IPS-18c (cell line): Measurements from ENCODE around the gene LDLRAD3.

Experiments used
- H3K4me3 ChIP-seq: 2 replicates; pipeline ENCODE4 v1.7.0; 2013; ENCODE audit warnings: low read depth, mild to moderate bottlenecking, low read length, moderate library complexity; ENCODE audit not compliant: insufficient read depth
- H3K9me3 ChIP-seq: one replicate; pipeline ENCODE4 v1.6.1; 2013; ENCODE audit warnings: mild to moderate bottlenecking, low read length, moderate library complexity; ENCODE audit not compliant: control insufficient read depth, insufficient read depth

Gene LDLRAD3

GRCh38 chr11:36070213-36070953 lies 126.5 kb downstream of the LDLRAD3 start:
- H3K9me3 ChIP-seq = no peaks in the 10 kb centered on the region
- no peak overlapping the region for H3K4me3 ChIP-seq

GRCh38 chr11:36070954-36071330 lies 127.1 kb downstream of the LDLRAD3 start:
- no peak overlapping the region for H3K4me3 ChIP-seq
- H3K9me3 ChIP-seq = no peaks in the 10 kb centered on the region

DNA sequence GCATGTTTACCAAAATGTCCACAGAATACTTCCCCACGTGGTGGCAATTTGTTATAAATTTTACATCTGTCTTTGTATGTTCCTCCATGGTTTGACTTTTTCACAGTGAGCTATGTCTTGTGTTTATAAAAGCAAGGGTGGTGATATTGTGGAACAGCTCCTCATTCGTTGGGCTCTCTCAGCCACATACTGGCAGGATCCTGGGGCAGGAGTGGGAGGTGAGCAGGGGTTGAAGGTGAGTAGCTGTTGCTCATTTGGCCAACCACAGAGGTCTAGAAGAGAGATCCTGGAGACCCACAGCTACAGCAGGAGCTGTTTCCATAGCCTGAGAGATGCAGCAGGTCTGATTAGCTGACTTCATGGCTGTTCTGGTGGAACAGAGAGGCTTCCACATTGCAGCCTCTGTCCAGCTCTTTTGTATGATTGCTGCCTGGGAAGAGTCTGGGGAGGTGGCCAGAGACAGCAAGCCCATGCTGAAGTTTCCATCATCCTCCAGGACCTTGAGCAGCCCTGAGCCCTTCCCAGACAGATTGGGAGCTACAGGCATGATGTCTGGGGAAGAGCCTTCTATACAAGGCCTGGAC lies 128.1 kb downstream of the LDLRAD3 start:
- Histone ChIP-seq H3K9me3 (no peaks in the 10 kb centered on the region), H3K4me3 (no peak overlapping the region)

DNA sequence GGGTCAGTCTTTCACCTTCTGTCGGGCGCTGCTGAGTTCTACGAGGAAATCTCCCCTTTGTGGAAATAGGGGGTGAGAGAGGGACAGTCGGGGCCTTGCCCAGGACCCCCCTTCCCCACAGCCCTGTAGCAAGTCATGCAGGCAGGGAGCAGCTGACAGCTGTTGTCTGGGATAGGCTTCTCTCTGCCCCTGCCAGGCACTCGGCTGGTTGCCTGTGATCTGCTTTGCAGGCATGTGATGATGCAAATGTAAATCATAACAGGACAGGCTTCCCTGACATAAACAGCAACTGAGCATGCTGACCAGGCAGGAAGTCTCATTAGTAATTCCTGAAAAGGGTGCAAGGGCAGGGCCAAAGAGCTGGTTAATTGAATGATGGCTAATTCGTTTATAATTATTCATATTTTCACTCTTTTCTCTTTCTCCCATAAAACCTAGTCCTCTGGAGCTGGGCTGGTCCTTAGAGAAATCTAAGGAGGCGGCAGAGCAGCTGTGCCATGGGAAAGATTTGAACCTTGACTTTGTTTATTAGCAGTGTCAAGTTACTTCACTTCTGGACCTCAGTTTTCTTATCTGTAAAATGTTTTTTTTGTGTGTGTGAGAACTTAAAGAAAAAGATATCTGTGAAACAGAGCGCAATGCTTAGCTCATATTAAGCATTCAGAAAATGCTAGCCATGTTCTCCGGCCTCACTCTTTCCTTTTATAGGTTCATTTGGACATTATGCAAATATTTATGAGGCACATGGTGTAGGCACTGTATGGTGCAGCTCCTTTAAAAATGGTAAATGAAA lies 129.7 kb downstream of the LDLRAD3 start:
- Histone ChIP-seq H3K9me3 (no peaks in the 10 kb centered on the region), H3K4me3 (no peak overlapping the region)

- Histone ChIP-seq H3K9me3 (no peaks in the 10 kb centered on the region), H3K4me3 (no peak overlapping the region)
Observed at GRCh38 chr11:36074941-36075431, 131.1 kb downstream of the LDLRAD3 start.

DNA sequence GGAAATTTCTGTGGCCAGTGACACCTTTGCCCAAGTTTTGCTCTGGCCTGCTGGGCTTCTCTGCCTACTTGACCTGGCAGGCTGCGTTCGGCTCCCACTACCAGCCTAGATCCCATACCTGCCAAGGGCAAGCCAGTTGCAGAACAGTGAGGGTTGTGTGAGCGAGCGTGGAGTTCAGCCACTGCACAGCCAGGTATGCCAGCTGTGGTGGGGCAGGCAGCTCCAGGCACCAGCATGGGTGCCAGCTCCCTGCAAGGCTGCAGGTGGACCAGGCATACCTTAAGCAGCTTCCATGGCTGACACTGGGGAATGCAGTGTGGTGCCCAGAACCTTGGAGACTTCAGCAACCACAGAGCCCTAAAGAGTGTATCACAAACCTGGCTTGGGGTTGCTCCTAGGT lies 133.5 kb downstream of the LDLRAD3 start:
- Histone ChIP-seq H3K9me3 (no peaks in the 10 kb centered on the region), H3K4me3 (no peak overlapping the region)

DNA sequence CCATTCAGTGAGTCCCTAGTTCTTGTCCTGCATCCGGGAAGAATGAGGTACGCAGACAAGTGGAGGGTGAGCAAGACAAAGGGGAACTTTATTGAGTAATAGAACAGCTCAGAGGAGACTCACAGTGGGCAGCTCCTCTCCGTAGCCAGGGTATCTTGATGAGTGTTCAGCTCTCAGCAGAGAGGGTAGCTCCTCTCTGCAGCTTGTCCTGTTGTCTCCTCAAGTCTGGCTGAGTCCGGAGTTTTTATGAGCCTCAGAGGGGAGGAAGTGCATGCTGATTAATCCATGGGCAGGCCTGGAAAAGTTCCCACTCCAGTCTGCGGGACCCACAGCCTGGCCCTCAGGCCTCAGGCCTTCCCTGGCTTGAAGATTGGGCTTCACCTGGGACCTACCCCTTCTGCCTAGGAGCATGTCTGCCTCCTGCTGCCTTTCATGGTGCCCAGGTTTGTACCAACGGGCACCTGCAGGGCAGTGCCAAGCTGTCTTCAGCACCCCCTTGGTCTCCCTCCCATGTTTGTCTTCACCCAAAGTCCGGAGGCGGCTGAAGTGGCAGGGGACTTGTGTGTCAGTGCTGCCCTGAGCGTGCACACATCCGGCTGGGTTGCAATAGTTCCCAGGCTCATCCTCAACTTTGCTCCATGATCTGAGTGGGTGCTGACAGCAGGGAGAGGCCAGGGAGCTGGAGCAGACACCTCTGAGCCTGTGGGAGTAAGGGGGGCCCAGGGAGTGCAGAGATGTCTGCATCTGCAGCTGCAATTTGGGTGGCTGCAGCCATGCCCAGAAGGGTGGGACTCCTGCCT lies 134.2 kb downstream of the LDLRAD3 start:
- H3K9me3 ChIP-seq = no peaks in the 10 kb centered on the region

DNA sequence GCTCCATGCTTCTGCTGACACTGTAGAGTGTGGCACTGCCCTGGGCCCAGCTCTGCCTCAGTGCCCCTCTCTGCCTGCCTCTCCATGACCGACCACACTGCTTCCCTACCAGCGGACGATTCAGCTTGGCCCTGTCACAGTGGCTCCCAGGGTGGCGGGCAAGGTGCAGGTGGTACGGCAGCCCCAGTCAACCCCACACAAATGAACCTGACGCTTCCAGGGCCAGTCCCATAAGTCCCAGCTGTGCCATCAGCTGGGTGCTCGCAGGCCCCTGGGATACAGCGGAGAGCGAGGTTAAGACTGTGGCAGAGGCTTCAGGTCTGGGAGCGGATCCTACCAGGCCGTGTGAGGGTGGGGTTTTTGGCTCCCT lies 134.8 kb downstream of the LDLRAD3 start:
- no peaks in the 10 kb centered on the region for H3K9me3 ChIP-seq
- H3K4me3 ChIP-seq = no peak overlapping the region

More for the DNA sequence above, 134.2 kb downstream of the LDLRAD3 start:
- H3K4me3 ChIP-seq = no peak overlapping the region

DNA sequence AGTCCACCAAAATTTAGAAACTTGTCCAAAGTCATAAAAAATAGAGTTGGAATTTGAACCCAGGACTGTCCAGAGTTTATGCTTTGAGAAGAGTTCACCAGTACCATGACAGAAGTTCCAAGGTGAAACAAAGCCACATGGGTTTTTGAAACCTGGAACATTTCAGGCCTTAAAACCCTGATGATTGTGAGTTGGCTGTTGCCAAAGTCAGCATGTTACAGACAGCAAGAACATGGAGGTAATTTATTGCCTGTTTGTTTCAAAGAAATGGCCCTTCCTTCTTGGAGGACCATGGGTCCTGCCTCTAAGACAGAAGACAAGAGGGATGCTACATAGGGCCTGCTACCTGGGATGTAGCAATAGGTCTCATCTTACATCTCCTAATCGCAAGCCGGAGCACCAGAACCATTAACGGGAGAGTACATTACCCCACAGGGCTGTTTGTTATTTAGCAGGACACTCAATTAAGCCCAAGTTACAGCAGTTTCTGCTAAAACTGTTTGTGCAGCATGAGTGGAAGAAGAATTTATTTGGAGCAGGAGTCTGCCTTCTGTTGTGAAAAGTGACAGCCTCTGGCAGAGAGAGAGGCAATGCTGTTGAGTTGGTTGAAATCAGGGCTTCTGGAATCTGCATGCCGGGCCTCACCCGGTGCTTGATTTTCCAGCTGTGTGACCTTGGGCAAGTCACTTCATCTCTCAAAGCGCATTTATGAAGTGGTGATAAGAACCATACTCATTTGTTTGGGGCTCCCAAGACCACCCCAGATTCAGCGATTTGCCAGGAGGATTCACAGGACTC lies 136.2 kb downstream of the LDLRAD3 start:
- no peak overlapping the region for H3K4me3 ChIP-seq
- H3K9me3 ChIP-seq = no peaks in the 10 kb centered on the region

DNA sequence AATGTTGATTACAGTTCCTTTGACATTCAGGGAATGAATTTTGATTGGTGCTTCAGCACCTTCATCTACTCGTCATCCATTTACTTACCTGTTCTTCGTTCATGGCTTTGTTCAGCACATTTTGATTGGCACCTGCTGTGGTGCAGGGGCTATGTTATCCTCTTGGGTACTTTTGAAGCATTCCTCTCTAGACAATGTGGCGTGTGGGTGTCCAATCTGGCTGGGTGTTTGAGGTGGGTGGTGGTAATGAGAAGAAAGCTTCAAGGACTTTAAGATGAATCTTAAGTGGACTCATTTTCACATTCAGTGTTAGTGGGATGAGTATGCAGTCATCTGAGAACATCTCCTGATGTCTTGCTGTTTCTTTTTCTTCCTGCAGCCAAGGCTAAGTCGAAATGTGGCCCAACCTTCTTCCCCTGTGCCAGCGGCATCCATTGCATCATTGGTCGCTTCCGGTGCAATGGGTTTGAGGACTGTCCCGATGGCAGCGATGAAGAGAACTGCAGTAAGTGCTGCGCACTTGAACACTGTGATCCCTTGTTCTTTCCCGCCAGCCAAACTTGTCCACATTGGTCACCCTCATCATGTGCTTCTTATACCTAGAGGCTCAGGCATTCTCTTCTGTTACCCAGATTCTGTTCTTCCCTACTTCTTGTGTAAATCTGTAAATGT lies 137.5 kb downstream of the LDLRAD3 start:
- no peak overlapping the region for H3K4me3 ChIP-seq
- H3K9me3 ChIP-seq = no peaks in the 10 kb centered on the region

GRCh38 chr11:36086366-36086765 lies 142.5 kb downstream of the LDLRAD3 start:
- Histone ChIP-seq H3K4me3 (no peak overlapping the region), H3K9me3 (no peaks in the 10 kb centered on the region)

DNA sequence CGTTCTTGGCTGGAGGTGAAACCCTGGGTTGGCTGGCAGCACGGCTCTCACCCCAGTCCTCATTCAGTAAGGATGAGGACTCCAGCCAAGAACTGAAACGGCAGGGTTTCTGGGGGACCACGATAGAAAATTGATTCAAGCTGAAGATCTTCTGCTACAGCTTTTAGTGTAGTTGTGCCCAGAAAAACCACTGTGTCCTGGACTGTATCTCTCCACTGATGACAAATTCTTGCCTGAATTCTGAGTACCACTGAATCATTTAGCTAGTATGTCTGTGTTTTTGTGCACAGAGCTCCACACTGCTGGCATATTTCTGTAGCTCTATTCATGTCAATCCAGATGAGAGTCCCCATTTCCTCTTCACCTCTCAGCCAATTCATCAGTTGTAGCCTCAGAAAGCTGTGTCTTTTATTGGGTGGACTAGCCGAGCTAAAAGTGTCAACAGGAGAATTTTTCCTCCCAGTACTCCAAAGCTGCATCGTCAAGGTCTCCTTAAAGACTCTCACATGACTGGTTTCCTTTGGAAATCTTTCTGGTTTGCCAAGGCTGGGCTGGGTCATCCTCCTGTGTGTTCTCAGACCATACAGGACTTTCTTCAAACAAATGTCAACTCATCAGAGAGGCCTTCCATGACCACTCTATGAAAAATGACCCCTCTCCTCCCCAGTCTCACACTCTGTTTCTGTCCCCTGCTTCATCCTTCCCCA lies 144.6 kb downstream of the LDLRAD3 start:
- Histone ChIP-seq H3K9me3 (no peaks in the 10 kb centered on the region), H3K4me3 (no peak overlapping the region)

- peaks cover 3% of the 10 kb centered on the region for H3K9me3 ChIP-seq
- no peak overlapping the region for H3K4me3 ChIP-seq
Observed at GRCh38 chr11:36089920-36090319, 146.1 kb downstream of the LDLRAD3 start.

DNA sequence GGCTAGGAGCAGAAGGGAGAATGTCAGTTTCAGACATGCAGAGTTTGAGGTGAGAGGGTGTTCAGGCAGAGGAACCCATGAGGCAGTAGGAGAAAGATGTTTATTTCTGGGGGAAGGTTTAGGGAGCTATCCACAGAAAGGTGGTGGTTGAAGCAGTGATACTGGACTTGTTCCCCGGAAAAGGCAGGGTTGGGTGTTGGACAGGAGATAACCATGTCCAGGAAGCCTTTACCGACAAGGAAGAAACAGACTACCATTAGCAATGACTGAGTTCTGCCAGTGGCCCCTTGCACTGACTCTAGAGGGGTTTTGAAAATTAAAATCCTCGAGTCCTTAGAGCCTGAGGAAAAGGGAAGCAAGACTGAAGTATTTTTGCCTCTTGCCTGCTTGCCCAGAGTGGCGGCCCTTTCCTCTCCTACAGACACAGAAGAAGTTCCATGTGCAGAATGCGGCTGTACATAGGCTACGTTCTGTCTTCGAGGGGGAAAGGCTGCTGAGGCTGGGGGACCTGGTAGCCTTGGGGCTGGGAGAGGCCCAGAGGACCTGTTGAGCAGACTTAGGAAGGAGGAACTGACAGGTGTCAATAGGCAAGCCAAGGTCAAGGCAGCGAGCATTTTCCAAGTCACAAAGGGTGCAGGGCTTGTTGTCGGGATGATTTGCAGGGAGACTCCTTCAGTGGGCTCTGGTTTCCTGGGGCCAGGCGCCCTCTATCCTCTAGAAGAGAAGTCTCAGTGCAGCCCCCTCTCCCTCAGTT lies 146.7 kb downstream of the LDLRAD3 start:
- no peak overlapping the region for H3K4me3 ChIP-seq

GRCh38 chr11:36091256-36091811 lies 147.5 kb downstream of the LDLRAD3 start:
- Histone ChIP-seq H3K4me3 (no peak overlapping the region), H3K9me3 (peaks cover 3% of the 10 kb centered on the region)

More for the DNA sequence above, 146.7 kb downstream of the LDLRAD3 start:
- H3K9me3 ChIP-seq = peaks cover 3% of the 10 kb centered on the region
